GM18867 (cell line): ENCODE measurements around the gene LCE3D.
"Not testable (repeated sequence)": the region's sequence is repeated elsewhere in the genome, so short reads cannot be mapped to it uniquely, and the experiment has no call there.

Experiments
- ATAC-seq: cut with Tn5 transposase; IDR thresholded peaks from one replicate; pipeline ENCODE4 v1.9.1; 2021; ENCODE audit warnings: mild to moderate bottlenecking, moderate library complexity; ENCODE audit not compliant: unreplicated experiment

Gene LCE3D, protein sequence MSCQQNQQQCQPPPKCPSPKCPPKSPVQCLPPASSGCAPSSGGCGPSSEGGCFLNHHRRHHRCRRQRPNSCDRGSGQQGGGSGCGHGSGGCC

DNA sequence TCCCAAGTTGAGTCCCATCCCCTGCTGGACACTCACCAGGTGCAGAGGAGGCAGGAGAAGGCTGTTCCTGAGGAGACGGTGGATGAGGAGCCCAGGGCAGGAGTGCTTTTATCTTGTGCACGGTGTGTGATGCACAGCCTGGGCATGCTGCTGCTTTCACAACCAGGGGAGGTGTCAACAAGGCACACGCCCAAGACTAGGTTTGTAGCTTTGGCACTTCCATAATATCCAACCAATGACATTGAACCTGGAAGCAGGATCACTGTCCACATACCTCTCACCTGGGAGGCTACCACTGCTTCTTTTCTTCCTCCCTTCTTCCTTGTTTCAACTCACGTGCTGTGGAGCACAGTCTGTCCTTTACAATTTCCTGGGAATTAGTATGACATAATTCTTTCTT is at the start of gene LCE3D:
TSS of gene LCE3D (minus strand) at position 84 of the 400 bp plus-strand sequence. CDS start 580 bp downstream, outside the sequence.
- ATAC-seq = no peak

DNA sequence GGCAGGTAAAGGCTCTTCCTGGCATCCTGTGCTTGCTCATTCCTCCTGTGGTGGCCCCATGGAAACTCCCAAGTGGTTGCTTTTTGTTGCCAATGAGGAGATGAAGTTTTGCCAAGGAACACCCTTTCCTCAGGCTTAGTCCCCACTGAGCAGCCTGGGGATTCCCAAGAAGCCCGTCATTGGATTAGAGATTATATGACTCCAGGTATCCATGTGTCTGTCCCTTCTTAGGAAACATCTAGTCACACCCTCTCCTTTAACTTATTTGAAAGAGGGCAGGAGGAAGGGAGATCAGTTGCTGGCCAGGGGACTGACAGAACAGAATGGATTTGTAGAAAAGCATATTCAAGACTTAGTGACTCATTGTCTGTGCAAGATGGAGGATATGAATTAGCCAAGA is 46.4 kb upstream of the LCE3D start:
- ATAC-seq = no peak

DNA sequence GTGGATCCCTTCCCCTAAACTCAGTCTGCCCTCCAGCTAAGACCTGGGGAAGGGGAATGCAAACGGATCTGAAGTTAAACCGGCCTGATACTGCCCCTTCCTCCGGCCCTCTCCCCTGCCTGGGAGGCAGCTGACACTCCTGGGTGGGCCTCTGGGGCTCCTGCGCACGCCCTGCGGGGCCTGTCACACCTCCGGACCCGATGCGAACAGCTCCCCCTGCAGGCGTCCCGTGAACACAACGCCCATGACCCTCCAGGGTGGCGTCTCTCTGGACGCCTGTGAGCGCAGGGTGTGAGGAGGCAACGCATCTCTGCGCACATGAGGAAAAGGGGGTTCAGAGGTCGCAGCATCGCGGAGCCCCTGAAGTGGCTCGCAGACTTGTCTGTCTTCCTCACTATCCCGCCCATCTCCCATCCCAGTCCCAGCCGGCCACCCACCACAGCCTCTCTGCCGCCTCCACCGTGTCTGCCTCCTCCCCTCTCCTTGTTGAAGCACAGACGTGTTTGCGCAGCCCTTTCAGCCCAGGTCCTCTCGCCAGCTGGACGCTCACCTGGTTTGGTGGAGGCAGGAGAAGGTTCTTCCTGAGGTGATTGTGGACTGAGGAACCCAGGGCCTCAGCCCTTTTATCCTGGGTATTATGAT is 43.0 kb upstream of the LCE3D start:
- no peak for ATAC-seq

DNA sequence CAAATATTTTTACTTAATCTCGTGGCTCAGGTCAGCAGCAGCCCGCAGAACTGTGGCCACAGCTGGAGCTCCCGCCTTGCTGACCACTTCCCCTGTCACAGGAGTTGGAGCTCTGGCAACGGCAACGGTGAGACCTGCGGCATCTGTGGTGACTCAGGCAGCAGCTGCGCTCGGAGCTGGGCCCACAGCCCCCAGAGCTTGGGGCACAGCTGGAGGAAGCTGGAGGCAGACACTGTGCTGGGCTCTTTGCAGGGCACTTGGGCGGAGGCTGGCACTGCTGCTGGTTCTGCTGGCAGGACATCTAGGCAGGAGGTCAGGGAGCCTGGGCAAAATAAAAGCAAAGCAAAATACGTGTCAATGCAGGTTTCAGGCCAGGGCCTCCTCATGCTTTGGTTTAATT is 42.5 kb upstream of the LCE3D start, which contains the start of gene LCE3A:
TSS of gene LCE3A (minus strand) at position 301 of the 400 bp plus-strand sequence. CDS start at position 301, 0 bp downstream.
- no peak for ATAC-seq

DNA sequence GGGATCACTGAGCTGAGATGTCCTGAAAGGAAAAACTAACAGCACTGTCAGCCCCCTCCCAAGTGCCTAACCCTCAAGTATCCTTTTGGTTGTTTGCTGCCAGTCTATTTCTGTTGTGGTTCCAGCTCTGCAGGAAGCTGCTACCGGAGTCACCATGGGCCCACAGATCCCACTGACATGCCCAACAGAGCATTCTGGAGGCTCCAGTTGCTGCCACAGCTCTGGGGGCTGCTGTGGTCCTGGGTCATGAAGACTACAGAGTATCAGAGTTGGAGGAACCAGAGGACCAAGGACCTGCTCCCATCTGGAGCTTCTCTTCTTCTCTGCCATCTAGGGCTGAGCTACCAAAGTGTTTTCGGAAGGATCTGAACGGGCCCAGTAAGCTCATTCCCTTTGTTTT is 41.7 kb upstream of the LCE3D start:
- no peak for ATAC-seq

DNA sequence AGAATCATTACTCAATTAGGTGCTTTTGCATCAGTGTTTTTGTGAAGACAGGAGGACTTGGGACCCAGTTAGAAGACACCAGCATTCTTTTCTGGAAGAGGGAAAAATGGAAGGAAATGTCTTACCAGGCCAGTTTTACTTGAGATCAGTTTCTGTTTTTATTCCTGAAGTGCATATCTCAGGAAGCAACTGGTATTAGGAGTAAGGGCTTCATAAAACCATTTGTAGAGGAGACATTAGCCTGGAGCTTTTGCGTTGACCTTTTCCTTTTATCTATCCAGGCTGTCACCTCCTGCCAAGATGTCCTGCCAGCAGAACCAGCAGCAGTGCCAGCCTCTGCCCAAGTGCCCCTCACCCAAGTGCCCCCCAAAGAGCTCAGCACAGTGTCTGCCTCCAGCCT is 33.2 kb upstream of the LCE3D start, which contains the start of gene LCE3B:
TSS of gene LCE3B (plus strand) at position 301 of the 400 bp plus-strand sequence. CDS start at position 301, 0 bp downstream.
- ATAC-seq = no peak

DNA sequence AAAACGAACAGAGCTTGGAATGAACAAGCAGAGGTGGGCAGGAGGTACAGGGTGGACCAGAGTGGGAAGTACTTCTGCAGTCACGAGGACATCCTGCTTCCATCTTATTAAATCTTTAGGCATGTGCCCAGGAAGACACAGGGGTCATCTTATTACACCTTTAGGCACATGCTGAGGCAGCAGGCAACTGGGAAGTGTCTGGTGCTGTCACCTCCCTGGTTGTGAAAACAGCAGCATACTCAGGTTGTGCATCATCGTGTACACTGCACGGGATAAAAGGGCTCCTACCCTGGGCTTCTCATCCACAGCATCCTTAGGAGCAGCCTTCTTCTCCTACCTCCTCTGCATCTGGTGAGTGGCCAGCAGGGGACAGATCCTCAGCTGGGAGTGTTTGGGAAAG is 19.6 kb upstream of the LCE3D start, which contains the start of gene LCE3C:
TSS of gene LCE3C (plus strand) at position 301 of the 400 bp plus-strand sequence. CDS start 498 bp downstream, outside the sequence.
- ATAC-seq = no peak

DNA sequence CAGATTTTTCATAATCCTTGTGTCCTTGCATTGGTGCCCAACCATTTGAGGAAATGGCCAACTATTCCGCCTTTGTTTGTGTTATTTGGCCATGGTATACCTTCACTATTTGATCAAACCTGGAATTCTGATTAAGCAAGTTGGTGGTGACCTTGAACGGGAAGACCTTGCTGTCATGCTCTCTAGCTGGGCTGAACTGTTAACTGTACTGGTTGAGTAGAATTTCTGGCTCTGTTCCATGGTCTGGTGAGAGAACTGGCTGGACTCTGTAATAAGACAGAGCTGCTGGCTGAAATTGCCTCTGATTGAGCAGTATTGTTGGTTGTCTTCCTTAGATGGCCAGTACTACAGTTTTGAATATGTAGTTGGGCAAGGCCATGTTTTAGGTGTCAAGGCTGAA is 16.7 kb upstream of the LCE3D start:
- ATAC-seq = no peak

DNA sequence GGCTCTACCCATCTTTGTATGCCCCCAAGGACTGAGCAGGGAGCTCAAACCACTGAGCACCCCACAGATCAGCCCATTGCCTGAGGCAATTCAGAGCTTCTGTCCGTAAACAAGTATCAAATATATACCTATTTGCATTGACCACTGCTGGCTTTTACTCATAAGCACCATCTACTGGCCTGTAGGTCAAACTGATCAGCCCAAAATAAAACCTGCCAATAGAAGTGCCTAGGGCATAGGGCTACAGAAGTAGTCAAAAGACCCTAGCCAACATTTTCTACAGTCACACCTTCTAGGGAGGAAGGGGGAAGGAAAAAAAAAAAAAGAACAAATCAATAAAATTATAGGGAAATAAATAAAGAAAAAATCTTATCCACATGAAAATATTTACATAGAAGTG is 5.3 kb upstream of the LCE3D start:
- no peak for ATAC-seq

DNA sequence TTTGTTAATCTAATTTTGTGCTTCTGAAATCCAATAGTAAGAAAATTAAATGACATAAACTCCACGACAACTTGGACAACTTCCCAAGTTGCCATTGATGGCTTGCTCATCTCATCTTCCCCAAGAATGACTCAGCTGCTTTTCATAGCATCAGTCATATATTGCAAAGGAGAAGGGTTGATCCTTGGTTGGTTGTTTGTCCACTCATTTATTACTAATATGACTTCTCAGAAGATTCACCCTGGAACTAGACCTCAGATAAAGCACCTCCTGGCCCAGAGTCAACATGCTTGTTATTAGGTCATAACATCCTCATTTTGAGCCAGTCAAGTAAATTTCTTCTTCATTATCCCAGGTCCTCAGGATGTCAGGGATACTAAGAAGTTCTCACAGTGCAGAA is 2.3 kb upstream of the LCE3D start:
- no peak for ATAC-seq

DNA sequence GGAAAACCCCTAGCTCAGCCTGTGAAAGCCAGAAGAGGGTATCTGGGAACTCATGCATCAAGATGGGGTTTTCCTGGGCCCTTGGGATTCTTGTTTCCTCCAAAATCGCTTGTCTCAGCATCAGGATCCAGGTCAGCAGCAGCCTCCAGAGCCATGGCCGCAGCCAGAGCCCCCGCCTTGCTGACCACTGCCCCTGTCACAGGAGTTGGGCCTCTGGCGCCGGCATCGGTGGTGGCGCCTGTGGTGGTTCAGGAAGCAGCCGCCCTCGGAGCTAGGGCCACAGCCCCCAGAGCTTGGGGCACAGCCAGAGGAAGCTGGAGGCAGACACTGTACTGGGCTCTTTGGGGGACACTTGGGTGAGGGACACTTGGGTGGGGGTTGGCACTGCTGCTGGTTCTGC is 790 bp downstream of the LCE3D start:
- ATAC-seq = not testable (repeated sequence)

DNA sequence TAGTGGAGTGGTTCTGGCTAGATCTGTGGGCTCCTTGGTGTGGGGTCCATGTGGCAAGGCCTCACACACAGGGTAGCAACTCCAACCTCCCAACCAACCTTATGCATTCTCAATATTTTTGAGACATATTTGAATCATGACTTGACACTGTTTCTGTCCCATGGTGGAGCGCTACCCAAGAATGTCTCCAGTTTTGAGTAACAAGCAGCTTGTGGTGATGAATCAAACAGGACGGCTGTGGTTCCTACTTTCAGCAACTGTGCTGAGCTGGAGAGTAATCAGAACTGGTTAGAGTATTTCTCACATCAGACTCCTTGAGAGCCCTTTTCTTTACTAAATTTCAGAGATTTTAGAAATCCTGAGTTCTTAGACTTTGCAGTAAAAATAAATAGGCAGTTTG is 3.1 kb downstream of the LCE3D start:
- no peak for ATAC-seq

DNA sequence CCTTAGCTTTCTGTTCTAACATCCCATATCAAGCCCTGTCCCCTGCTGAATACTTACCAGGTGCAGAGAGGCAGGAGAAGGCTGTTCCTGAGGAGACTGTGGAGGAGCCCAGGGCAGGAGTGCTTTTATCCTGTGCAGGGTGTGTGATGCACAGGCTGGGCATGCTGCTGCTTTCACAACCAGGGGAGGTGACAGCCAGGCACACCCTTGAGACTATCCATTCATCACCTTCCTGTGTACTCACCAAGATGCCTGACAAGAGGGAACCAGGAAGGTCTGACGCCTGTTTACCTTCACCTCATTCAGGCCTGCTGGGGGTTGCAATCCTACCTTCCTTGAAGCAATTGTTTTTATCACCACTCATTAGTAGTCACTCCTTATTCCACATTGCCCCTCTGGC is 13.6 kb downstream of the LCE3D start, which contains the start of gene LCE3E:
TSS of gene LCE3E (minus strand) at position 100 of the 400 bp plus-strand sequence. CDS start 572 bp downstream, outside the sequence.
- no peak for ATAC-seq

DNA sequence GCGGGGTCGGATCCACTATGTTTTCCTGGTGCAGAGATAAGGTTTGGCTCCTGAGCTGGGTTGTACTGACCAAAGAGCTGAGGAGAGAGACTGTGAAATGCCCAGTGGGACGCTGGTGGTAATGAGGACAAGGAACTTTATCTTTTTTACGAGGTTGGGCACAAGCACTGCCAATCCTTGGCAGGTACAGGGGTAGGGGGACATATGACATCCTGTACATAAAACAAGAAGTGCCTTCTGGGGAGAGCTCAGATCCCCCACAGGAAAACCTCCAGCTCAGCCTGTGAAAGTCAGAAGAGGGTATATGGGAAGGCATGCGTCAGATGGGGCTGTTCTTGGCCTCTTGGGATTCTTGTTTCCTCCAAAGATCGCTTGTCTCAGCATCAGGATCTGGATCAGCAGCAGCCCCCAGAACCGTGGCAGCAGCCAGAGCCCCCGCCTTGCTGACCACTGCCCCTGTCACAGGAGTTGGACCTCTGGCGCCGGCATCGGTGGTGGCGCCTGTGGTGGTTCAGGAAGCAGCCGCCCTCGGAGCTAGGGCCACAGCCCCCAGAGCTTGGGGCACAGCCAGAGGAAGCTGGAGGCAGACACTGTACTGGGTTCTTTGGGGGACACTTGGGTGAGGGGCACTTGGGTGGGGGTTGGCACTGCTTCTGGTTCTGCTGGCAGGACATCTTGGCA is 14.6 kb downstream of the LCE3D start:
- ATAC-seq = no peak

DNA sequence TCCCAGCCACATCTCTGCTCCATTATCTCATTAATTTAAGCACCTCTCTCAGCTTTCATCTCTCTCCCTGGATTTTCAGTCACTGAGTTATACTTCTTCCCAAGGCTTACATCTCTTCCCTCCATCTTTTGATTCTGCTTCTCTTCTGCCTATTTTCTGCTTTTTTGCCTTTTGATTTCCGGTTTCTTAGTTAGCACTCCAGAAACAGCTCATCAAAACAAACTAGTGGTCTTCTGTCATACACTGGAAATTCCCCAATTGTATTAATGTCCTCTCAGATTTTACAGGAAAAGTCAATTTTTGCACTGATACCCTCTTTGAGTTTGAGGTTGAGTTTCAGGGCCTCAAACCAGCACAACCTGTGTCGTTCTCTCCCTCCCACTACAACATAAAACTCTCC is 15.2 kb downstream of the LCE3D start:
- no peak for ATAC-seq

DNA sequence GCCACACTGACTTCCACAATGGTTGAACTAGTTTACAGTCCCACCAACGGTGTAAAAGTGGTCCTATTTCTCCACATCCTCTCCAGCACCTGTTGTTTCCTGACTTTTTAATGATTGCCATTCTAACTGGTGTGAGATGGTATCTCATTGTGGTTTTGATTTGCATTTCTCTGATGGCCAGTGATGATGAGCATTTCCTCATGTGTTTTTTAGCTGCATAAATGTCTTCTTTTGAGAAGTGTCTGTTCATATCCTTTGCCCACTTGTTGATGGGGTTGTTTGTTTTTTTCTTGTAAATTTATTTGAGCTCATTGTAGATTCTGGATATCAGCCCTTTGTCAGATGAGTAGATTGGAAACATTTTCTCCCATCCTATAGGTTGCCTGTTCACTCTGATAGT is 32.0 kb downstream of the LCE3D start:
- not testable (repeated sequence) for ATAC-seq

DNA sequence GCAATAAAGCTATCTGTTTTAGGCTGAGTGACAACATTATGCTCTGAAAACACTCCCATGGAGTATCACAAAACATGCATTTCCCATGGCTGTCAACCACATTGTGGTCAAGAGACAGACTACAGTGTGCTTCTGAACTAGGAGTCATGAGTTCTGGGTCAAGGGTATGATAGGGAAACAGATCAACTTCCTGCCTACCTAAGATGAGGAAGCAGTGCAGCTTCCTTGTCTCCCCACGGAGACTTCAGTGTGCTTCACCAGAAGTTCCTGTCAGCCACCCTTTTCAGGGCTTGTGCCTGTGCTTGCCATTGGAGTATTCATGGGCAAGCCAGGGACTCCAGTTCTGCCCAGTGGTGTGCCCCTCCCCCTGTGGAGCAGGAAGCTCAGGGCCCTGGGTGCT is 33.6 kb downstream of the LCE3D start:
- no peak for ATAC-seq

DNA sequence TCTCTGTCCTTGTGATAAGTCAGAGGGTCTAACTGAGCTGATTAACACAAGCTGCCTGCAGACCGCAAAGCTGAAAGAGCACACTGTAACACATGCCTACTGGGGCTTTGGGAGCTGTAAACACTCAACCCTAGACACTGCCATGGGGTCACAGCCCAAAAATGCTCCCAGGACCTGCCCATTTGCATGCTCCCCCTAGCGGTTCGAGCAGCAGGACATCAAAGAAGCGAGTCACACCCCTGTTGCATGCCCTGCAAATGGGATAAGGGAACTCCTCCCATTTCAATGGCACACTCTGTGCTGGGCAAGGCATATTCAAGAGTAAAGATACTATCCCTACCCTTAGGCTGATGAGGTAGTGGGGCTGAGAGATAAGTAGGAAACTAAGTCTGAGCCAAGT is 36.5 kb downstream of the LCE3D start:
- no peak for ATAC-seq

DNA sequence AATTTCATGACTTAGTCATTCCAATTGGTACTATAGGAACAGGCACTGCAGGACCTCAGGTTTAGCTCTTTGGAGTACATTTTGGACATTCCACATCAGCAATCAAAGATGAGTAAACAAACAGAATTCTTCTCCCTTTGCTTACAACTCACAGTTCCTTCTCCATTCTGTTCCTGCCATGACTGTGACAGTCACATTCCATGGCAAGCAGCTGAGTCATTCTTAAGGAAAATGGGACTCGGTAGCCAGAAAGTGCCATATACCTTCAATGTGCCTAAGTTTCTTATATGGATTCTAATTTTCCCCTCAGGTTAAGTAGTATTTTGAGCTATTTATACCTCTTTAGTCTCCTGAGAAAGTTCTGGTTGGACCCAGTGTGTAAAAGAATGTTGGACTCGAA is 40.4 kb downstream of the LCE3D start:
- no peak for ATAC-seq

DNA sequence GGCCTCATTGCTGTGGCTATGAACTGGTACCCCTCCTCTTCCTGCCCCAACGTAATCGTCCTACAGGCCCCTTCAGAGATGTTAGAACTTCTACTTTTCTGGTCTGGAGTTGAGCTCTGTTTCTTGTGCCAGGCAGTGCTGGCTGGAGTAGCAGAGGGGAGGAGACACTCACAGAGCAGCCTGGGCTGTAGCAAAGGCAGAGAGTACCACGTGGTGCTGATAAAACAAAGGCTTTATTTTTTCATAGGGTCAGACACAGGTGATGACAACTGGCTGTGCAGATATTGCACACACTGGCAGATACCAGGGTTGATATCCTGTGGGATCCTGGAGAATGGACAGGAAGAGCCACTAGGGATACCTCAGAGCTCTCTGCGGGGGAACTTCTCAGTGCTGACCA is 42.8 kb downstream of the LCE3D start:
- ATAC-seq = no peak

DNA sequence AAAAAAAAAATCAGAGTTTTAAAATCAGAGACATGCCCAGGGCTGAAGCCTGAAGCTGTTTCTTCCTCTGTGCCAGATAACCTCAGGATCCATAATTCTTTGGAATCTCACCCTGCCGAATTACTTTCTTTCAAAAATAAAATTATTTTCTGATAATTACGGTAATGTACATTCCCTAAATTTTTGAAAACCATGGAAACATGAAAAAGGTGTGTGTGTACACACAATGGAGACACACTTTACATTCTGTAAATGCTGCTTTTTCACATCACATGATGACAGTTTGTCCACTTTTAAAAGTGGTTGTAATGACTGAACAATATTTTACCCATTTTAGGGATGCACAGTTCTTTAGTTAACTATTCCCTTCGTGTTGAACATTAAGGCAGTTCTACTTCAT is 44.5 kb downstream of the LCE3D start:
- ATAC-seq = no peak

DNA sequence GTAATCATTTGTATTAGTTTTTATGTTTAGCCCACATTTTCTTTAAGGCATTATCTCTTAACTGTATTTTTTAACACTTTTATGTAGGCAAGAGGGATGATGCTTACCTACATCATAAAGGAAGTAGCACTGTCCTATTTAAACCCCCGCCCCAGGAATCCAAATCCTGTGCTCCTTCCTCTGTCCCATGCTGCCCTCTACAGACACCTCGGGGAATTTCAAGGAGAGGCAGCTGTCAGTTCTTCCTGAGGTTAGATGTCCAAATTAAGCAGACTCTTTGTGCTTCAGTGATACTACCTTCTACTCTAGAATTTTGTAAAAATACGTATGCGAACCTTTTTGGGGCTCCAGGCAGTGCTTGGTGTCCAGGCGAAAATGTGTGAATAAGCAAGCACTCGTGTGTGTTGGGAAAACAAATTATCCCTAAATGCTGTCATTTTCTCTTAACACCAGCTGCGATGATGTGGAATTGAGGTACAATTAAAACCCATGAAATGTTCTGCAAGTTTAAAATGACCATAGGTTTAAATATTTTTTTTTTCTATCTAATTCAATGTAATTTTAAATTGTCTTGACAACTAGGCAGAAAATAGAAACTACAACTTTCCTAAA is 46.9 kb downstream of the LCE3D start:
- no peak for ATAC-seq
